Astrocyte (in vitro differentiated cells and primary cell): ENCODE data around the gene HSBP1.

Experiments used
- CTCF ChIP-seq: IDR thresholded peaks from 2 replicates; pipeline ENCODE4 v1.5.1; 2011; ENCODE audit warnings: low read depth, mild to moderate bottlenecking, inconsistent platforms, low read length, moderate library complexity; ENCODE audit not compliant: insufficient read depth
- EZH2 ChIP-seq: IDR thresholded peaks from 2 replicates; pipeline ENCODE4 v1.6.1; 2012; ENCODE audit warnings: mild to moderate bottlenecking, low read length, inconsistent platforms; ENCODE audit not compliant: insufficient read depth

- TF ChIP-seq CTCF (no peak), EZH2 (no peak)
Measured at GRCh38 chr16:83792391-83792790, 15.4 kb upstream of the HSBP1 start.
